ENCODE measurements around the gene TIMD4.

DNA sequence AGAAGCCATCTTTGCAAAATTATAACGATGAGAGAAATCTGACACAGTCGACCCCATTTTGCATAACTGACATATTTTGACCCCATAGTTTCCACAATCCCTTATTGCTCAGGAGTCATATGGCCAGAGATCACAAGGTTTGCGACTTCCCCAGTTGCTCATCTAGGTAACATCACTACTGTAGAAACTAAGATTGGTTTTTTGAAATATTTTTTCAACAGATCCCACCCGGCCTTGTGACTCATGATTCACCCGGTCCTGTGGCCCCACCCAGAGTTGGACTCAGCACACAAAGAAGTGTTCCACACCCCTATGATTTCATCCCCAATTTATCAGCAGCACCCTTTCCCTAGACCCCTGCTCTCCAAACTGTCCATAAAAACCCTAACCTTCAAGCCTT, 50.2 kb downstream of the TIMD4 start:
- no peak for TF ChIP-seq GATA2 (IDR thresholded peaks at IDR 0.05; ENCODE audit: low read depth, low read length)
- TF ChIP-seq GATA3 (IDR thresholded peaks at IDR 0.05; ENCODE audit: low read depth, low read length) = no peak
